Measurements from ENCODE around the gene CAMKK1.

- TF ChIP-seq, protein P1, sequence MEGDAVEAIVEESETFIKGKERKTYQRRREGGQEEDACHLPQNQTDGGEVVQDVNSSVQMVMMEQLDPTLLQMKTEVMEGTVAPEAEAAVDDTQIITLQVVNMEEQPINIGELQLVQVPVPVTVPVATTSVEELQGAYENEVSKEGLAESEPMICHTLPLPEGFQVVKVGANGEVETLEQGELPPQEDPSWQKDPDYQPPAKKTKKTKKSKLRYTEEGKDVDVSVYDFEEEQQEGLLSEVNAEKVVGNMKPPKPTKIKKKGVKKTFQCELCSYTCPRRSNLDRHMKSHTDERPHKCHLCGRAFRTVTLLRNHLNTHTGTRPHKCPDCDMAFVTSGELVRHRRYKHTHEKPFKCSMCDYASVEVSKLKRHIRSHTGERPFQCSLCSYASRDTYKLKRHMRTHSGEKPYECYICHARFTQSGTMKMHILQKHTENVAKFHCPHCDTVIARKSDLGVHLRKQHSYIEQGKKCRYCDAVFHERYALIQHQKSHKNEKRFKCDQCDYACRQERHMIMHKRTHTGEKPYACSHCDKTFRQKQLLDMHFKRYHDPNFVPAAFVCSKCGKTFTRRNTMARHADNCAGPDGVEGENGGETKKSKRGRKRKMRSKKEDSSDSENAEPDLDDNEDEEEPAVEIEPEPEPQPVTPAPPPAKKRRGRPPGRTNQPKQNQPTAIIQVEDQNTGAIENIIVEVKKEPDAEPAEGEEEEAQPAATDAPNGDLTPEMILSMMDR (IDR thresholded peaks at IDR 0.05) = no peak
- no peak for TF ChIP-seq POLR2A (IDR thresholded peaks at IDR 0.05)
Observed at GRCh38 chr17:3882276-3882675, 10.6 kb downstream of the CAMKK1 start.
